Activated naive CD8-positive, alpha-beta T cell treated with anti-CD3 and anti-CD28 coated beads for 36 hours (primary cell): Measurements from ENCODE around the gene SOWAHA. TPM values are rescaled to one million over a fixed set of nuclear protein-coding genes. Genes with fewer than 3 reads are reported as not detected.

Source experiments
- DNase-seq: peaks from one replicate; pipeline ENCODE4 v3.0.0; 2021
- H3K27ac Mint-ChIP-seq: one replicate; pipeline ENCODE4 v1.8.0; 2022; ENCODE audit warnings: mild to moderate bottlenecking, moderate library complexity, mixed read lengths
- H3K27me3 Mint-ChIP-seq: one replicate; pipeline ENCODE4 v1.8.0; 2022; ENCODE audit warnings: mild to moderate bottlenecking, mixed read lengths
- H3K36me3 Mint-ChIP-seq: one replicate; pipeline ENCODE4 v1.8.0; 2021; ENCODE audit warnings: mild to moderate bottlenecking, mixed read lengths
- H3K4me1 Mint-ChIP-seq: one replicate; pipeline ENCODE4 v1.8.0; 2021; ENCODE audit warnings: mixed read lengths
- H3K4me3 Mint-ChIP-seq: one replicate; pipeline ENCODE4 v1.8.0; 2022; ENCODE audit warnings: mild to moderate bottlenecking, moderate library complexity, mixed read lengths
- H3K9me3 Mint-ChIP-seq: one replicate; pipeline ENCODE4 v1.8.0; 2022; ENCODE audit warnings: mixed read lengths
- total RNA-seq, 2 experiments: library from RNA; stranded (reverse); gene quantifications; one replicate each; pipeline ENCODE4 v1.2.3, GENCODE V29; 2021

Gene SOWAHA
- total RNA-seq, 2 experiments from 2014 or later = 0.06 TPM; not detected in 1

- peaks cover 60% of the 10 kb centered on the region for H3K27me3 Mint-ChIP-seq
- peaks cover 10% of the 10 kb centered on the region for H3K4me1 Mint-ChIP-seq
- no peak for DNase-seq
- H3K4me3 Mint-ChIP-seq = no peak overlapping the region
- no peaks in the 10 kb centered on the region for H3K36me3 Mint-ChIP-seq
- H3K9me3 Mint-ChIP-seq = no peaks in the 10 kb centered on the region
- no peak overlapping the region for H3K27ac Mint-ChIP-seq
These were observed 2.5 kb upstream of the SOWAHA start for GRCh38 chr5:132810605-132811004.

- no peak overlapping the region for H3K27ac Mint-ChIP-seq
- no peaks in the 10 kb centered on the region for H3K9me3 Mint-ChIP-seq
- DNase-seq = no peak
- peaks cover 58% of the 10 kb centered on the region for H3K27me3 Mint-ChIP-seq
- H3K4me1 Mint-ChIP-seq = peaks cover 10% of the 10 kb centered on the region
- no peaks in the 10 kb centered on the region for H3K36me3 Mint-ChIP-seq
- H3K4me3 Mint-ChIP-seq = no peak overlapping the region
These were observed 858 bp upstream of the SOWAHA start for GRCh38 chr5:132812123-132812765.

- Mint-ChIP-seq H3K4me3 (no peak overlapping the region), H3K27ac (no peak overlapping the region), H3K4me1 (peaks cover 10% of the 10 kb centered on the region), H3K27me3 (peaks cover 53% of the 10 kb centered on the region), H3K36me3 (no peaks in the 10 kb centered on the region), H3K9me3 (no peaks in the 10 kb centered on the region)
- DNase-seq = peak; percentile 44
These were observed 749 bp downstream of the SOWAHA start for GRCh38 chr5:132813599-132814502.

DNA sequence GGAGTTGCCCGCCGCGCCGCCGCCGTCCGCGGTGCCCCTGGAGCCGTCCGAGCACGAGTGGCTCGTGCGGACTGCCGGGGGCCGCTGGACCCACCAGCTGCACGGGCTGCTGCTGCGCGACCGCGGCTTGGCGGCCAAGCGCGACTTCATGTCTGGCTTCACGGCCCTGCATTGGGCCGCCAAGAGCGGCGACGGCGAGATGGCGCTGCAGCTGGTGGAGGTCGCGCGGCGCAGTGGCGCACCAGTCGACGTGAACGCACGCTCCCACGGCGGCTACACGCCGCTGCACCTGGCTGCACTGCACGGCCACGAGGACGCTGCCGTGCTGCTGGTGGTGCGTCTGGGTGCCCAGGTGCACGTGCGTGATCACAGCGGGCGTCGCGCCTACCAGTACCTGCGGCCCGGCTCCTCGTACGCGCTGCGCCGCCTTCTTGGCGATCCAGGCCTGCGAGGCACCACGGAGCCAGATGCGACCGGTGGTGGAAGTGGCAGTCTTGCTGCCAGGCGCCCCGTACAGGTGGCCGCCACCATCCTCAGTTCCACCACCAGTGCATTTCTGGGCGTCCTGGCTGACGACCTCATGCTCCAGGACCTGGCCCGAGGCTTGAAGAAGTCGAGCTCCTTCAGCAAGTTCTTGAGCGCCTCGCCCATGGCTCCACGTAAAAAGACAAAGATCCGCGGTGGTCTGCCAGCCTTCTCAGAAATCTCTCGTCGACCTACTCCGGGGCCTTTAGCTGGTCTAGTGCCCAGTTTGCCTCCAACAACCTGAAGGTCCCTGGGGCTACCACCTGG lies 1.6 kb downstream of the SOWAHA start:
- peaks cover 15% of the 10 kb centered on the region for H3K4me1 Mint-ChIP-seq
- no peak overlapping the region for H3K4me3 Mint-ChIP-seq
- DNase-seq = no peak
- no peaks in the 10 kb centered on the region for H3K36me3 Mint-ChIP-seq
- H3K27me3 Mint-ChIP-seq = peaks cover 51% of the 10 kb centered on the region
- no peak overlapping the region for H3K27ac Mint-ChIP-seq
- no peaks in the 10 kb centered on the region for H3K9me3 Mint-ChIP-seq

DNA sequence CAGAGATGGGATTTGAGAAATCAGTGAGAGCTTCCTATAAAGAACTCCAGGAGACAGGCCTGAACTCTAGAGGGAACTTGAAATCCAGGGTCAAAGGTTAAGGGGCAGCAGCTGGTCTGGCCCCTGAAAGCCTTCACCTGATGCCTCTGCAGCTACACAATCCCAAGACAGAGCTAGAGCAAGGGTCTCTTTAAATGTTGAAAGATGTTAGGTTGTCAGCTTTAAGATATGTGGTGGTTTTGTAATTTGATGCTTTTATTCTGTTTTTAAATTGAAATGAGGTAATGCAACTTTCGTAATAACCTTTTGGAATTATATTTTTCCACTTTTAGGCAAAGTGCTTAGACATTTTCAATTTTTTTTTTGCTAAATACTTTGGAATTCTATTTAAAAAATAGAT lies 2.4 kb downstream of the SOWAHA start:
- Mint-ChIP-seq H3K9me3 (no peaks in the 10 kb centered on the region), H3K27me3 (peaks cover 49% of the 10 kb centered on the region), H3K4me3 (no peak overlapping the region), H3K27ac (no peak overlapping the region), H3K36me3 (no peaks in the 10 kb centered on the region), H3K4me1 (peaks cover 20% of the 10 kb centered on the region)
- DNase-seq = no peak

GRCh38 chr5:132816083-132816482 lies 3.0 kb downstream of the SOWAHA start:
- Mint-ChIP-seq H3K27me3 (peaks cover 43% of the 10 kb centered on the region), H3K4me1 (peaks cover 21% of the 10 kb centered on the region), H3K36me3 (no peaks in the 10 kb centered on the region), H3K4me3 (no peak overlapping the region), H3K27ac (no peak overlapping the region), H3K9me3 (no peaks in the 10 kb centered on the region)
- no peak for DNase-seq

GRCh38 chr5:132816554-132816953 lies 3.5 kb downstream of the SOWAHA start:
- Mint-ChIP-seq H3K4me1 (peaks cover 21% of the 10 kb centered on the region), H3K27me3 (peaks cover 42% of the 10 kb centered on the region), H3K27ac (no peak overlapping the region), H3K9me3 (no peaks in the 10 kb centered on the region), H3K4me3 (no peak overlapping the region), H3K36me3 (no peaks in the 10 kb centered on the region)
- DNase-seq = no peak

GRCh38 chr5:132817011-132817410 lies 3.9 kb downstream of the SOWAHA start:
- Mint-ChIP-seq H3K27ac (no peak overlapping the region), H3K9me3 (no peaks in the 10 kb centered on the region), H3K4me3 (no peak overlapping the region), H3K4me1 (peaks cover 21% of the 10 kb centered on the region), H3K27me3 (peaks cover 40% of the 10 kb centered on the region), H3K36me3 (no peaks in the 10 kb centered on the region)
- DNase-seq = no peak

- H3K36me3 Mint-ChIP-seq = no peaks in the 10 kb centered on the region
- peak overlapping the region; percentile 72 for H3K4me3 Mint-ChIP-seq
- DNase-seq = no peak
- H3K9me3 Mint-ChIP-seq = no peaks in the 10 kb centered on the region
- H3K4me1 Mint-ChIP-seq = peaks cover 14% of the 10 kb centered on the region
- peaks cover 44% of the 10 kb centered on the region for H3K27me3 Mint-ChIP-seq
- no peak overlapping the region for H3K27ac Mint-ChIP-seq
These were observed 6.4 kb downstream of the SOWAHA start for GRCh38 chr5:132819468-132819867.

DNA sequence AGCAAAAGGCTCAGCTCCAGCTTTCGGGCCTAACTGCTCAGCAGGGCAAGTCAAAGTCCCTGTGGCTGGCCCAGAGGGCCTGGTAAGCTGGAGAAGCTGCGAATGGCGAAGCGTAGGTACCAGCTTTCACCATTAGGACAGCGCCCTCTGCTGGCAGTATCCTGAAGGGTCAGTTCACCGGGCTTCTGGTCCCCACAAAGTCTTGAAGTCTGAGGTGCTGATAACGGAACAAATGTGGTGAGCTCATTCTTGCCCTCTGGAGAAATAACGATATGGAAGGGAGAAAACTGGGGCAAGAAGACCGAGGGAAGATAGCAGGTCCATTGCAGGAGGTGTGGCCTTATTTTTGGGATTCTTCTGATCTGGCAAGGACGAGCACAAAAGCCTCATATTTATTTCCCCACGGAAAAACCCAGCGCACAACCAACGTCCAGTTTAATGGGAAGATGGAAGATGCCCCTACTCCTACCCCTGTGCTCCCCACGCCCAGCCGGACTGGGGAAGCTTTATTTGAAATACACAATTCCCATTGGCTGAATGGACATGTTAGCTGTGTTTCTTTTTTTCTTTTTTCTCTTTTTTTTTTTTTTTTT lies 7.2 kb downstream of the SOWAHA start:
- H3K27me3 Mint-ChIP-seq = peaks cover 48% of the 10 kb centered on the region
- H3K36me3 Mint-ChIP-seq = no peaks in the 10 kb centered on the region
- H3K9me3 Mint-ChIP-seq = no peaks in the 10 kb centered on the region
- H3K4me1 Mint-ChIP-seq = peaks cover 14% of the 10 kb centered on the region
- H3K4me3 Mint-ChIP-seq = peak overlapping the region; percentile 38
- DNase-seq = peak; percentile 85
- no peak overlapping the region for H3K27ac Mint-ChIP-seq

GRCh38 chr5:132821350-132821749 lies 8.2 kb downstream of the SOWAHA start:
- Mint-ChIP-seq H3K27ac (no peak overlapping the region), H3K4me1 (peaks cover 14% of the 10 kb centered on the region), H3K27me3 (peaks cover 52% of the 10 kb centered on the region), H3K4me3 (no peak overlapping the region), H3K36me3 (no peaks in the 10 kb centered on the region), H3K9me3 (no peaks in the 10 kb centered on the region)
- DNase-seq = no peak

DNA sequence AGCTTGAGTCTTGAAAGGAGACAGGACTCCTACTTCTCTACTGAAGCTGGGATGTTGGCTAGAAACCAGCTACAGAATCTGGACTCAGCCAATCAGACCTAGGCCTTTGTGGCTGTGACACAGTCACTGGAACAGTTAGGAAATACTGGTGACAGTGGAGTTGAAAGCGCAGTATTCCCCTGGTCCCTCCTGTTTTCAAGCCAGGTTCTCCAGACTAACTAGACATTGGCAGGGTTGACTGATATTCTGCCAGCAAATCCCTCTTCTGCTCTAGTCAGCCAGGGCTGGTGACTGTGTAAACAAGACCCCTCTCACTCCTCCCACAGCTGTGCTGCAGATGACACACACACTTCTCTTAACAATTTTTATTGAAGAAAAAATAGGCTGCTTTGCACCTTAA lies 8.7 kb downstream of the SOWAHA start:
- no peak overlapping the region for H3K27ac Mint-ChIP-seq
- no peak overlapping the region for H3K4me3 Mint-ChIP-seq
- H3K4me1 Mint-ChIP-seq = peaks cover 14% of the 10 kb centered on the region
- peaks cover 56% of the 10 kb centered on the region for H3K27me3 Mint-ChIP-seq
- no peaks in the 10 kb centered on the region for H3K9me3 Mint-ChIP-seq
- no peak for DNase-seq
- no peaks in the 10 kb centered on the region for H3K36me3 Mint-ChIP-seq

GRCh38 chr5:132822650-132823480 lies 9.8 kb downstream of the SOWAHA start:
- peak; percentile 33 for DNase-seq
- Mint-ChIP-seq H3K36me3 (no peaks in the 10 kb centered on the region), H3K4me3 (peak overlapping the region; percentile 34), H3K27ac (no peak overlapping the region), H3K4me1 (peaks cover 14% of the 10 kb centered on the region), H3K9me3 (no peaks in the 10 kb centered on the region), H3K27me3 (peaks cover 67% of the 10 kb centered on the region)

GRCh38 chr5:132823481-132824050 lies 10.5 kb downstream of the SOWAHA start:
- H3K27ac Mint-ChIP-seq = no peak overlapping the region
- no peak overlapping the region for H3K4me3 Mint-ChIP-seq
- no peak for DNase-seq
- H3K9me3 Mint-ChIP-seq = no peaks in the 10 kb centered on the region
- peaks cover 72% of the 10 kb centered on the region for H3K27me3 Mint-ChIP-seq
- no peaks in the 10 kb centered on the region for H3K36me3 Mint-ChIP-seq
- peaks cover 14% of the 10 kb centered on the region for H3K4me1 Mint-ChIP-seq
